ENCODE results near the gene TEX48. TPM values are rescaled to one million over a fixed set of nuclear protein-coding genes. Genes with fewer than 3 reads are reported as not detected.

Gene TEX48
- total RNA-seq, 1 donor from 2014 or later, result 0.68 TPM

GRCh38 chr9:114677418-114677817 is 4.6 kb downstream of the TEX48 start:
- Mint-ChIP-seq H3K27ac (no peak overlapping the region), H3K9me3 (no peaks in the 10 kb centered on the region), H3K4me1 (ENCODE audit: low read depth) (peaks cover 54% of the 10 kb centered on the region)

GRCh38 chr9:114676901-114677300 is 5.1 kb downstream of the TEX48 start:
- peaks cover 7% of the 10 kb centered on the region for H3K27me3 Mint-ChIP-seq (ENCODE audit: low read depth)
- no peak for DNase-seq (ENCODE audit: low spot score)
- H3K9me3 Mint-ChIP-seq, result no peaks in the 10 kb centered on the region
- intact Hi-C loops (cut with micrococcal nuclease), result no loop called here
- no peaks in the 10 kb centered on the region for H3K36me3 Mint-ChIP-seq (ENCODE audit: low read depth)
- no peak overlapping the region for H3K27ac Mint-ChIP-seq
- no peak overlapping the region for H3K4me3 Mint-ChIP-seq (ENCODE audit: low read depth)
- peaks cover 52% of the 10 kb centered on the region for H3K4me1 Mint-ChIP-seq (ENCODE audit: low read depth)

More at GRCh38 chr9:114677418-114677817, 4.6 kb downstream of the TEX48 start:
- peaks cover 5% of the 10 kb centered on the region for H3K27me3 Mint-ChIP-seq (ENCODE audit: low read depth)
- intact Hi-C loops (cut with micrococcal nuclease), result no loop called here
- H3K36me3 Mint-ChIP-seq (ENCODE audit: low read depth), result no peaks in the 10 kb centered on the region
- no peak overlapping the region for H3K4me3 Mint-ChIP-seq (ENCODE audit: low read depth)
- DNase-seq (ENCODE audit: low spot score), result no peak

GRCh38 chr9:114674798-114675540 is 7.0 kb downstream of the TEX48 start:
- Mint-ChIP-seq H3K36me3 (ENCODE audit: low read depth) (no peaks in the 10 kb centered on the region), H3K27me3 (ENCODE audit: low read depth) (peaks cover 12% of the 10 kb centered on the region), H3K4me3 (ENCODE audit: low read depth) (no peak overlapping the region), H3K4me1 (ENCODE audit: low read depth) (peaks cover 38% of the 10 kb centered on the region), H3K27ac (no peak overlapping the region), H3K9me3 (no peaks in the 10 kb centered on the region)
- intact Hi-C loops (cut with micrococcal nuclease), result no loop called here
- no peak for DNase-seq (ENCODE audit: low spot score)

- H3K4me1 Mint-ChIP-seq (ENCODE audit: low read depth), result peaks cover 36% of the 10 kb centered on the region
- no peak overlapping the region for H3K27ac Mint-ChIP-seq
- no peak for DNase-seq (ENCODE audit: low spot score)
- no peaks in the 10 kb centered on the region for H3K9me3 Mint-ChIP-seq
- H3K27me3 Mint-ChIP-seq (ENCODE audit: low read depth), result peaks cover 12% of the 10 kb centered on the region
- intact Hi-C loops (cut with micrococcal nuclease), result no loop called here
- no peaks in the 10 kb centered on the region for H3K36me3 Mint-ChIP-seq (ENCODE audit: low read depth)
- no peak overlapping the region for H3K4me3 Mint-ChIP-seq (ENCODE audit: low read depth)
Measured at GRCh38 chr9:114674076-114674797, 7.8 kb downstream of the TEX48 start.

GRCh38 chr9:114671605-114672004 is 10.4 kb downstream of the TEX48 start:
- Mint-ChIP-seq H3K36me3 (ENCODE audit: low read depth) (no peaks in the 10 kb centered on the region), H3K4me1 (ENCODE audit: low read depth) (peaks cover 21% of the 10 kb centered on the region), H3K9me3 (no peaks in the 10 kb centered on the region), H3K27ac (no peak overlapping the region), H3K27me3 (ENCODE audit: low read depth) (peaks cover 9% of the 10 kb centered on the region), H3K4me3 (ENCODE audit: low read depth) (no peak overlapping the region)
- intact Hi-C loops (cut with micrococcal nuclease), result no loop called here
- no peak for DNase-seq (ENCODE audit: low spot score)

GRCh38 chr9:114669961-114670360 is 12.0 kb downstream of the TEX48 start:
- Mint-ChIP-seq H3K4me1 (ENCODE audit: low read depth) (peaks cover 15% of the 10 kb centered on the region), H3K27me3 (ENCODE audit: low read depth) (peaks cover 10% of the 10 kb centered on the region), H3K9me3 (no peaks in the 10 kb centered on the region), H3K36me3 (ENCODE audit: low read depth) (no peaks in the 10 kb centered on the region), H3K4me3 (ENCODE audit: low read depth) (no peak overlapping the region), H3K27ac (no peak overlapping the region)
- no peak for DNase-seq (ENCODE audit: low spot score)
- intact Hi-C loops (cut with micrococcal nuclease), result no loop called here

- intact Hi-C loops (cut with micrococcal nuclease), result no loop called here
- Mint-ChIP-seq H3K4me3 (ENCODE audit: low read depth) (no peak overlapping the region), H3K36me3 (ENCODE audit: low read depth) (no peaks in the 10 kb centered on the region), H3K27me3 (ENCODE audit: low read depth) (peaks cover 19% of the 10 kb centered on the region), H3K4me1 (ENCODE audit: low read depth) (peaks cover 10% of the 10 kb centered on the region), H3K9me3 (no peaks in the 10 kb centered on the region), H3K27ac (no peak overlapping the region)
- DNase-seq (ENCODE audit: low spot score), result no peak
Measured at GRCh38 chr9:114668146-114668545, 13.8 kb downstream of the TEX48 start.

GRCh38 chr9:114666851-114667250 is 15.1 kb downstream of the TEX48 start:
- intact Hi-C loops (cut with micrococcal nuclease), result no loop called here
- Mint-ChIP-seq H3K27ac (no peak overlapping the region), H3K4me3 (ENCODE audit: low read depth) (no peak overlapping the region), H3K36me3 (ENCODE audit: low read depth) (no peaks in the 10 kb centered on the region), H3K9me3 (no peaks in the 10 kb centered on the region), H3K4me1 (ENCODE audit: low read depth) (peaks cover 10% of the 10 kb centered on the region), H3K27me3 (ENCODE audit: low read depth) (peaks cover 22% of the 10 kb centered on the region)
- no peak for DNase-seq (ENCODE audit: low spot score)

GRCh38 chr9:114666401-114666800 is 15.6 kb downstream of the TEX48 start:
- H3K27me3 Mint-ChIP-seq (ENCODE audit: low read depth), result peaks cover 22% of the 10 kb centered on the region
- H3K9me3 Mint-ChIP-seq, result no peaks in the 10 kb centered on the region
- H3K36me3 Mint-ChIP-seq (ENCODE audit: low read depth), result no peaks in the 10 kb centered on the region
- intact Hi-C loops (cut with micrococcal nuclease), result no loop called here
- peaks cover 10% of the 10 kb centered on the region for H3K4me1 Mint-ChIP-seq (ENCODE audit: low read depth)
- DNase-seq (ENCODE audit: low spot score), result no peak
- no peak overlapping the region for H3K4me3 Mint-ChIP-seq (ENCODE audit: low read depth)
- H3K27ac Mint-ChIP-seq, result no peak overlapping the region

GRCh38 chr9:114664181-114664580 is 17.8 kb downstream of the TEX48 start:
- intact Hi-C loops (cut with micrococcal nuclease), result no loop called here
- no peak overlapping the region for H3K27ac Mint-ChIP-seq
- H3K4me3 Mint-ChIP-seq (ENCODE audit: low read depth), result no peak overlapping the region
- H3K4me1 Mint-ChIP-seq (ENCODE audit: low read depth), result peaks cover 10% of the 10 kb centered on the region
- H3K27me3 Mint-ChIP-seq (ENCODE audit: low read depth), result peaks cover 17% of the 10 kb centered on the region
- no peaks in the 10 kb centered on the region for H3K9me3 Mint-ChIP-seq
- H3K36me3 Mint-ChIP-seq (ENCODE audit: low read depth), result no peaks in the 10 kb centered on the region
- no peak for DNase-seq (ENCODE audit: low spot score)

GRCh38 chr9:114662081-114662989 is 19.7 kb downstream of the TEX48 start:
- Mint-ChIP-seq H3K9me3 (no peaks in the 10 kb centered on the region), H3K27me3 (ENCODE audit: low read depth) (peaks cover 15% of the 10 kb centered on the region), H3K27ac (no peak overlapping the region), H3K4me1 (ENCODE audit: low read depth) (peaks cover 10% of the 10 kb centered on the region), H3K36me3 (ENCODE audit: low read depth) (no peaks in the 10 kb centered on the region), H3K4me3 (ENCODE audit: low read depth) (no peak overlapping the region)
- intact Hi-C loops (cut with micrococcal nuclease), result loop anchor here (1.0 to 2.0 kb wide), 3 partner anchors 18 to 862 kb away; no protein-coding TSS in a partner anchor
- DNase-seq (ENCODE audit: low spot score), result peak; percentile 55

- no peak for DNase-seq (ENCODE audit: low spot score)
- no peak within 1 kb of the TSS for H3K4me3 Mint-ChIP-seq (ENCODE audit: low read depth)
- peaks cover 9% of the 10 kb centered on the region for H3K4me1 Mint-ChIP-seq (ENCODE audit: low read depth)
- H3K27me3 Mint-ChIP-seq (ENCODE audit: low read depth), result peaks cover 3% of the 10 kb centered on the region
- no peaks in the 10 kb centered on the region for H3K9me3 Mint-ChIP-seq
- intact Hi-C loops (cut with micrococcal nuclease), result no loop called here
- no peak within 1 kb of the TSS for H3K27ac Mint-ChIP-seq
- H3K36me3 Mint-ChIP-seq (ENCODE audit: low read depth), result no peaks in the 10 kb centered on the region
Measured at GRCh38 chr9:114657705-114658104, 24.3 kb downstream of the TEX48 start, which contains the start of gene TEX53. Gene TEX53 (minus strand): TSS chr9:114657805. CDS start chr9:114657774, 31 bp downstream.

Measured in activated T-helper 2 cell treated with anti-CD3 and anti-CD28 coated beads, Interferon-gamma antibody, Interleukin-2, Interleukin-4, amounts not matched to agents 10 μg/mL and 5 μg/mL and 100 μg/mL, durations not matched to agents 14 hours and 24 hours and 36 hours (primary cell).